GM12865 (cell line): ENCODE data around the gene HEXB.

ENCODE experiments used
- DNase-seq: peaks from one replicate; pipeline ENCODE4 v3.0.0; 2010; ENCODE audit warnings: low read depth
- H3K4me3 ChIP-seq: 2 replicates; pipeline ENCODE4 v1.5.1; 2011; ENCODE audit warnings: mild to moderate bottlenecking, low read depth, low read length, control low read depth
- TF ChIP-seq, protein P1 (sequence below): IDR thresholded peaks from 2 replicates; pipeline ENCODE4 v1.5.1; 2011; ENCODE audit warnings: low read length, control low read depth, low read depth, inconsistent platforms; ENCODE audit not compliant: insufficient read depth; ENCODE audit errors: missing control alignments

HEXB gene

DNA sequence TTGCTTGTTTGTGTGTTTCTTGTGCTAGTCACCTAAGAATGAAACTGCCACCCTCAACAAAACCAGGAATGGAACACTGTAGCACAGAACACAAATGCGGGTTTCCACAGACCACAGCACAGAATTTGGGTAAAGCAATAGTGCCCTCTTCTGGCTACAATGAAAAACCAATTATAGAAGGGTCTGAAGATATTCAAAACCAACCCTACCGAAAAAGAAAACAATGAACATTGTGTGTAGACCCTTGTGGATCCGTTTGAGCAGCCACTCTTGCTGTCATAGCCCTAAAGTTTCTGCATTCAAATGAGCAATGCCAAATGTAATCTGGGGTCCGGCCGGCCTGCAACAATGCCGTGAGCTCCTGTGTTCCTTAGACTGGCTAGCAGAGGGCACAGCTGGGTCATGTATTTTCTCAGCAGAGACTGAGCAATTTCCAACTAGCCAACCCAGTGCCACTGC lies 36.2 kb upstream of the HEXB start:
- peak; percentile 77 for DNase-seq
- no peak overlapping the region for H3K4me3 ChIP-seq
- TF ChIP-seq, protein P1, sequence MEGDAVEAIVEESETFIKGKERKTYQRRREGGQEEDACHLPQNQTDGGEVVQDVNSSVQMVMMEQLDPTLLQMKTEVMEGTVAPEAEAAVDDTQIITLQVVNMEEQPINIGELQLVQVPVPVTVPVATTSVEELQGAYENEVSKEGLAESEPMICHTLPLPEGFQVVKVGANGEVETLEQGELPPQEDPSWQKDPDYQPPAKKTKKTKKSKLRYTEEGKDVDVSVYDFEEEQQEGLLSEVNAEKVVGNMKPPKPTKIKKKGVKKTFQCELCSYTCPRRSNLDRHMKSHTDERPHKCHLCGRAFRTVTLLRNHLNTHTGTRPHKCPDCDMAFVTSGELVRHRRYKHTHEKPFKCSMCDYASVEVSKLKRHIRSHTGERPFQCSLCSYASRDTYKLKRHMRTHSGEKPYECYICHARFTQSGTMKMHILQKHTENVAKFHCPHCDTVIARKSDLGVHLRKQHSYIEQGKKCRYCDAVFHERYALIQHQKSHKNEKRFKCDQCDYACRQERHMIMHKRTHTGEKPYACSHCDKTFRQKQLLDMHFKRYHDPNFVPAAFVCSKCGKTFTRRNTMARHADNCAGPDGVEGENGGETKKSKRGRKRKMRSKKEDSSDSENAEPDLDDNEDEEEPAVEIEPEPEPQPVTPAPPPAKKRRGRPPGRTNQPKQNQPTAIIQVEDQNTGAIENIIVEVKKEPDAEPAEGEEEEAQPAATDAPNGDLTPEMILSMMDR = peak; percentile 54

DNA sequence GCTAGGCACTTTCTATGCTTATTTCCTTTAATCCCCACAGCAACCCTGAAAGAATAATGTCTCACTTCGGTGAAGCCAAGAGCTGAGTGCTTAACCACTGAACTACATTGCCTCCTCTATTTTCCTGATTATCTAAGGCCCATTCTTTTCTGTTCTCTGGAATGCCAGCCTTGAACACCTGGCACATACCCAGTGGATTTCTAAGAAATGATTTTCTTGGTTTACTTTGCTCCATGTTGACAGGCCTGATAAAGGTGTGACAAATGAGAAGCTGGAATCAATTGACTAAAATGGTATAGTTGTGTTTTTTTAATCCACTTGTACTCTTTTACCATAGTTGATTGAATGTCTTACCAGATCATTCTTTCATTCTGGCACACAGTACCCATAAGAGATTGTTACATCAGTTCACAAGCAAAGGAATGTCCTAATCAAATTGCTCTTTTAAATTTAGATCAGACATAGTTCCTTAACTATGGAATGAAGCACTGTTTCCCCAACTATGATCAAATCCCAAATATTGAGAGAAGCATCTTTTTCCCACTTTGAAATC lies 35.5 kb upstream of the HEXB start:
- no peak for DNase-seq
- TF ChIP-seq, protein P1 = no peak
- no peak overlapping the region for H3K4me3 ChIP-seq

DNA sequence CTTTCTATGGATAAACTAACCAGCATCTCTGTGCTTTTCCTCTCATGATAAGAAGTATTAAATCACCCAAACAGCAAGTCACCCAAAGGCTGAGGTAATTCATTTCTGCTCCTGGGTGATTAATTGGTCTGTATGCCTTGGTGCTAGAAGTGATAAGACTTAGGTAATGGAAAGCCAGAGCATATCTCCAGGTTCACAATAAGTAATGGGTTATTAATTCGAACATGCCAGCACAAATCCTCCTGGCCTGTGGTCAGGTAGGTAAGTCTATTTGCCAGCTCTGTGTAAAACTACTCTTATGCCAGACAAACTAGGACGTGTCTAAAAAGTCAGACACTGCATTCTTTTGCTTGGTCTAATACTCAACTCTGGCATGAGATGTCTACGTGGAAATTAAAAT lies 33.3 kb upstream of the HEXB start:
- TF ChIP-seq, protein P1 = no peak
- no peak for DNase-seq
- no peak overlapping the region for H3K4me3 ChIP-seq

DNA sequence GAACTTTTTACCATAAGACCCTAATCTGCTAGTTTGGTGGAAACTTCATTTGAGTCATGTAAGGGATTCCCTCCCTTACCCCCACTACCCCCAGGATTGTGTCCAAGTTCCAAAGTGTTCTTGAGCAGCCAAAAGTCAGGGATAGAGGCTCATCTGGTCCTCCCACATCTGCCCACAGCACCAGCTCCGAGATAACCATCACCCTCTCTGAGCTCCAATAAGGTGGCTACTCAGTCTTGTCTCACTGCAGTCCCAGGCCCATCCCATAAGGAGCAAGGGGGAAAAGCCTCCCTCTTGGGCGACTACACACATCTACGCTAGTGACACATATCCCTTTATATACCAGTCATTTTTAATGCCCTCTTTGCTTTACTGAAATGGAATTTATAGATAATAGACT lies 32.5 kb upstream of the HEXB start:
- H3K4me3 ChIP-seq = no peak overlapping the region
- TF ChIP-seq, protein P1 = no peak
- DNase-seq = no peak

DNA sequence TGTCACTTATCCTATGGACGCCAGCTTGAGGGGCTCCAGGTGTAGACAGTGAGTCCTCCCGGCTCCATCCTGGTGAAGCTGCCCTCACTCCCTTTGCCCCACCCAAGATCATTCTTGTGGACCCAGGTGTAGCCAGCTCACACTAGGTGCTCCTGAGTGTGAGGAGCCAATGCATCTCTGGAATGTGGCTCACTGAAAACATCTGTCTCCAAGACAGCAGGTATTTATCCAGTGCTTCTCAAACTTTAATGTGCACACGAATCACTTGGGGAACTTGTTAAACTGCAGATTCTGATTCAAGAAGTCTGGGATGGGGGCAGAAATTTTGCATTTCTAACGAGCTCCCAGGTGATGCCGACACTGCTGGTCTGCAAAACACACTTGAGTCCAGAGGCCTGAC lies 31.0 kb upstream of the HEXB start:
- H3K4me3 ChIP-seq = no peak overlapping the region
- no peak for DNase-seq
- TF ChIP-seq, protein P1 = no peak

DNA sequence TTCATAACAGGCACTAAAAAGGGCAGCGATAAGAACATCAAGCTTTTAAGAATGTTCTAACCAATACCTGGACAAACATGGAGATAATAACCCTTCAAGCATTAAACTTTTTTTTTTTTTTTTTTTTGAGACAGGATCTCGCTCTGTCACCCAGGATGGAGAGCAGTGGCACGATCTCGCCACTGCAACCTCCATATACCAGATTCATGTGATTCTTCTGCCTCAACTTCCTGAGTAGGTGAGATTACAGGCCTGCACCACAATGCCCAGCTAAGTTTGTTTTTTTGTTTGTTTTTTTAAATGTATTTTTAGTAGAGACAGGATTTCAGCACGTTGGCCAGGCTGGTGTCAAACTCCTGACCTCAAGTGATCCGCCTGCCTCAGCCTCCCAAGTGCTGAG lies 29.8 kb upstream of the HEXB start:
- TF ChIP-seq, protein P1 = no peak
- DNase-seq = no peak
- no peak overlapping the region for H3K4me3 ChIP-seq

DNA sequence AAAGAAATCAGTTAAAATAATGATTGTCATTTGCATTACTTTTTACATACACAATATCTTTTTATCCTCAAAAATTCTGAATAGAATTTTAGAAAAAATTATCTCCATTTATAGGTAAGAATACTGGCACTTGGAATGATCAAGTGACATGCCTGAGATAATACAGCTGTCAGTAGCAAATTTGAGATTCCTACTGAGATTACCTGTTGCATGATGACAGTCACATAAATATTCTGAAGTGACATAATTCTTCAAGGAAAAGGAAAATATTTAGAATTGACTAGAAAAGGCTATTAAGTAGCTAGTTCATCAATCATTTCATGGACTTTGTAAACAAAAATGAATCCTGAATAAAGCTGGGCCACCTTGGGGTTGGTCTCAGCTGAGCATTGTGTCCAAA lies 29.3 kb upstream of the HEXB start:
- no peak for DNase-seq
- TF ChIP-seq, protein P1 = no peak
- H3K4me3 ChIP-seq = no peak overlapping the region
